BJ (cell line): ENCODE measurements around the gene HIPK2. TPM values are rescaled to one million over a fixed set of nuclear protein-coding genes. Genes with fewer than 3 reads are reported as not detected.

Source experiments
- CTCF ChIA-PET: fragments of 350-600 bp; formaldehyde crosslinking; extraction: SDS; loops from one replicate; lab custom pipeline; 2021; ENCODE audit warnings: antibody characterized with exemption, inconsistent platforms; lab: Yijun Ruan, JAX
- POLR2A ChIA-PET: fragments of 300-600 bp; sonication (Branson Sonifier 250); formaldehyde crosslinking; extraction: SDS; loops from one replicate; lab custom pipeline; 2021; ENCODE audit warnings: antibody characterized with exemption; lab: Charles Lee
- DNase-seq: peaks from one replicate; pipeline ENCODE4 v3.0.0-alpha.2; 2011; ENCODE audit warnings: low read depth
- H3K27me3 ChIP-seq: 2 replicates; pipeline ENCODE4 v1.6.0; 2011; ENCODE audit warnings: low read length; ENCODE audit not compliant: control insufficient read depth, insufficient read depth
- H3K36me3 ChIP-seq: 2 replicates; pipeline ENCODE4 v1.5.1; 2011; ENCODE audit warnings: low read length; ENCODE audit not compliant: control insufficient read depth, insufficient read depth
- H3K4me3 ChIP-seq: 2 replicates; pipeline ENCODE4 v1.5.1; 2011; ENCODE audit warnings: low read depth, mild to moderate bottlenecking, control low read depth, low read length
- polyA plus RNA-seq: library from polyadenylated mRNA; depleted of rRNA; stranded (reverse); fragments of >200 nt; gene quantifications from 2 replicates; pipeline ENCODE4 v1.2.3, GENCODE V29; 2011
- TF ChIP-seq, protein P1 (sequence below): IDR thresholded peaks from 2 replicates; pipeline ENCODE4 v1.5.1; 2011; ENCODE audit warnings: low read depth, mild to moderate bottlenecking, control low read depth, inconsistent platforms, low read length, moderate library complexity; ENCODE audit not compliant: insufficient read depth

HIPK2 gene
- polyA plus RNA-seq, 1 experiment = 3.6 TPM

DNA sequence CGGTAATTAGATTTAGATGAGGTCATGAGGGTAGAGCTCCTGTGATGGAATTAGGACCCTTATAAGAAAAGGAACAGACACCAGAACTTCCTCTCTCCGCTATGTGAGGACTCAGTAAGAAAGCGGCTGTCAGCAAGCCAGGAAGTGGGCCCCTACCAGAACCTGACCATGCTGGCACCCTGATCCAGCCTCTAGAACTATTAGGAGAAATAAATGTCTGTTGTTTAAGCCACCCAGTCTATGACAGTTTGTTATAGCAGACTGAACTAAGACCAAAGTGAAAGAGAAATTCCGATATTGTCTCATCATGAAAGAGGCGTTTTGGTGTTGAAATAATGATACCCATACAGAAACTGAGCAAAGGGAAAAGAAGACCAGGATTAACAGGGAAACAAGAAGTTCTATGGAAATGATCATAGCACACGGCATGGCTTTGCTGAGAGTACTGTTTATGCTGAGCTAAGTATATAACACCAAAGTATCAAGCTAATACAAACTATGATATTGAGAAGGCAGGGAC lies 245.1 kb downstream of the HIPK2 start:
- Histone ChIP-seq H3K4me3 (no peak overlapping the region), H3K36me3 (no peaks in the 10 kb centered on the region), H3K27me3 (peaks cover 3% of the 10 kb centered on the region; the same call in 1 of the 2 replicates)
- DNase-seq = no peak
- TF ChIP-seq, protein P1, sequence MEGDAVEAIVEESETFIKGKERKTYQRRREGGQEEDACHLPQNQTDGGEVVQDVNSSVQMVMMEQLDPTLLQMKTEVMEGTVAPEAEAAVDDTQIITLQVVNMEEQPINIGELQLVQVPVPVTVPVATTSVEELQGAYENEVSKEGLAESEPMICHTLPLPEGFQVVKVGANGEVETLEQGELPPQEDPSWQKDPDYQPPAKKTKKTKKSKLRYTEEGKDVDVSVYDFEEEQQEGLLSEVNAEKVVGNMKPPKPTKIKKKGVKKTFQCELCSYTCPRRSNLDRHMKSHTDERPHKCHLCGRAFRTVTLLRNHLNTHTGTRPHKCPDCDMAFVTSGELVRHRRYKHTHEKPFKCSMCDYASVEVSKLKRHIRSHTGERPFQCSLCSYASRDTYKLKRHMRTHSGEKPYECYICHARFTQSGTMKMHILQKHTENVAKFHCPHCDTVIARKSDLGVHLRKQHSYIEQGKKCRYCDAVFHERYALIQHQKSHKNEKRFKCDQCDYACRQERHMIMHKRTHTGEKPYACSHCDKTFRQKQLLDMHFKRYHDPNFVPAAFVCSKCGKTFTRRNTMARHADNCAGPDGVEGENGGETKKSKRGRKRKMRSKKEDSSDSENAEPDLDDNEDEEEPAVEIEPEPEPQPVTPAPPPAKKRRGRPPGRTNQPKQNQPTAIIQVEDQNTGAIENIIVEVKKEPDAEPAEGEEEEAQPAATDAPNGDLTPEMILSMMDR = no peak
- ChIA-PET POLR2A (no interaction called here), CTCF (no interaction called here)

DNA sequence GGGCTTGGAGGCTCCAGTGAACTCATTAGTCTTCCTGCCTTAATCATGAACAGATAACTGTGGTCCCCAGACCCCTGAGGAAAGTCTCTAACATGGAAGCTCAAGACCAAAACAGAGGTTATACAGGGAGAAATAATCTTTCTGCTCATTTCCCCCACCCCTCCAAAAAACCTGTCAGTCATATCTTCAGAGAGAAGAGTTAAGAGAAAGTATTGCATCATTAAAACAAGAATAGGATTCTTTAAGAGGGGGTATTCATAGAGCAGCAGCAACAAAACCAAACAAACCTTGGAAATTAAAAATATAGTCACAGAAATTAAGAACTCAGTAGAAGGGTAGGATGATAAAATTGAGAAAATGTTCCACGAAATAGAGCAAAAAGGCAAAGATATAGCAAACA lies 246.7 kb downstream of the HIPK2 start:
- TF ChIP-seq, protein P1 = no peak
- Histone ChIP-seq H3K27me3 (peaks cover 7% of the 10 kb centered on the region), H3K4me3 (no peak overlapping the region), H3K36me3 (no peaks in the 10 kb centered on the region)
- DNase-seq = no peak
- POLR2A ChIA-PET = no interaction called here
- CTCF ChIA-PET = no interaction called here

DNA sequence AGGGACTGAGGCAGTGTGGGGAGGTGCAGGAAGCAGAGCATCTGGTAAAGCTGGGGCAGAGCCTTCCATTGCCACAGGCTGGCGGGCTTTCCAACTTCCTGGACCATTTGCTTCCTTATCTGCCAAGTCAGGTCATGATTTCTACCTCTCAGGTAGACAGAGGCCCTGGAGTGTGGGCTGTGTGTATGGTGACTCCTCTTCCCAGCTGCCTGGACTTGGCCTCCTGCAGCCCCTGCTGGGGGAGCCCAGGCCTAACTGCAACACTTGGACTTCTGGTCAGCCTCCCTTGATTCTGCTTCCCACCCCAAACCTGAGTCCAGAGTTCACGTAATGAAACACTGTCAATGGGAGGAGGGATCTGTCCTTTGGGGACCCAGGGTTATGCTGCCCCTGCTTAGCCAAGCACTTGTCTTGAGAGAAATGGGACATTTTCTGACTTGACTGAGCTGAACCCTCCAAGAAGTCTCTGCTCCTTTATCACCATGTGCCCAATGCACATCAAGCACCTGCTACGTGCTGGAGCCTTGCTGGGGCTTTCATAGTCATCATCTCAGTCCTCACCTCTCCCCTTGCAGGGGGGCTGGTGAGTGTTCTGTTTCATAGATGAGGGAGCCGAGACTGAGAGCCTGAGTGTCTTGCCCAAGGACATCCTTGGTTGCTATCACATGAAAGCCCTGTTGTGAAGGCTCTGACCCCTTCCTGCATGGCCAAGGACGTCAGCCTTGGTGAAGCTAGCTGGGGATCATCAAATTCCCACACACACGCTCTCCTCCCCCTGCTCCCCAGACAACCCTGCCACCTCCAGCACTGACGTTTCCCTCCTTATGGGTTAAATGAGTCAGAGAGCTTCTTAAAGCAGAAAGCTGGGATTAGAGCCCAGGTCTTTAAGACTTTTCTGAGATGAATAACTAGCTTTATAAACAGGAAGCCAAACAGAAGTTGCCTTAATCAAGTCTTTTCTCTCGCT lies 250.9 kb downstream of the HIPK2 start:
- ChIA-PET POLR2A (no interaction called here), CTCF (interaction anchor here (0.7 to 1.0 kb wide), 2 partner anchors 19 to 22 kb away, joined by 3 read pairs; no protein-coding TSS in a partner anchor)
- TF ChIP-seq, protein P1 = no peak
- H3K27me3 ChIP-seq = peaks cover 30% of the 10 kb centered on the region
- H3K36me3 ChIP-seq = no peaks in the 10 kb centered on the region
- no peak overlapping the region for H3K4me3 ChIP-seq
- peak; percentile 29 for DNase-seq

DNA sequence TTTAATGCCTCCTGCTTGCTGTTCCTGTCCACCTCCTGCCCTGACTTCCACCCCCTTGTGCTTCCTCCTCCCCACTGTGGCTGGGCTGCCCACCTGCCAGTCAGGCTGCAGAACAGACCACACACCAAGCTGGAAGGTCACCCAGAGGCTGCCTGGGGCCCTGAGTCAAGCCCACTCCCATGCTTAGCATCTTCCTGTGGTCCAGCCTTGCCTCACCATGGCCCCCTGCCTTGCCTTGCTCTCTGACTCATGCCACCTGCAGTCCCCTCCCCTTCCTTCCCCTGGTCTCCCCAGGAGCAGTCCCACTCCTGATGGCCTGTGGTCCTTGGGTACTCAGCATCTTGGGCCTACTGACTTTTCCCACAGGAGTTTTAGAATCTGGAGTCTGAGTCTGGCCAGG lies 252.0 kb downstream of the HIPK2 start:
- Histone ChIP-seq H3K36me3 (no peaks in the 10 kb centered on the region), H3K27me3 (peaks cover 31% of the 10 kb centered on the region), H3K4me3 (no peak overlapping the region)
- ChIA-PET CTCF (no interaction called here), POLR2A (no interaction called here)
- no peak for DNase-seq
- TF ChIP-seq, protein P1 = no peak

DNA sequence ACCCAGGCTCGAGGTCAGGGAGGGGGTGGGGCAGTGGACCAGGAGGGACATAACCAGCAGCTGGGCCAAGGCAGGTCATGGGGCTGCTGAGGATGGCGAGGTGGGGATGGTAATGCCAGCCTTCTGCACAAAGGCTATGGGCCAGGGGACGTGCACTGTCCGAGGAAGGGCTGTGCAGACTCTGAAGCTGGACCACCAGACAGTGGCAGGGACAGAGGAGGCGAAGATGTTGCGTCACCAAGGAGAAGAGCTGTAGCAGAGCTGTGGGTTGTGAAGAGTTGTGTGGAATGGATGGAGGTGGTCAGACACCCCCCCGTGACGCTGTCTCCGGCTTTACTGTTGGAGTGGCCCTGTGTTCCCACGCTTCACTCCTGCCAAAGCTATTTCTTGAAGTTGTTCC lies 252.6 kb downstream of the HIPK2 start:
- no peak overlapping the region for H3K4me3 ChIP-seq
- H3K27me3 ChIP-seq = peaks cover 31% of the 10 kb centered on the region
- no peak for DNase-seq
- ChIA-PET CTCF (no interaction called here), POLR2A (no interaction called here)
- TF ChIP-seq, protein P1 = no peak
- no peaks in the 10 kb centered on the region for H3K36me3 ChIP-seq
